HG03432 (cell line): ENCODE results near the gene ACTRT2.

Experiments
- ATAC-seq: cut with Tn5 transposase; IDR thresholded peaks from one replicate; pipeline ENCODE4 v1.9.1; 2021; ENCODE audit warnings: mild to moderate bottlenecking, moderate library complexity; ENCODE audit not compliant: unreplicated experiment

ACTRT2 gene

DNA sequence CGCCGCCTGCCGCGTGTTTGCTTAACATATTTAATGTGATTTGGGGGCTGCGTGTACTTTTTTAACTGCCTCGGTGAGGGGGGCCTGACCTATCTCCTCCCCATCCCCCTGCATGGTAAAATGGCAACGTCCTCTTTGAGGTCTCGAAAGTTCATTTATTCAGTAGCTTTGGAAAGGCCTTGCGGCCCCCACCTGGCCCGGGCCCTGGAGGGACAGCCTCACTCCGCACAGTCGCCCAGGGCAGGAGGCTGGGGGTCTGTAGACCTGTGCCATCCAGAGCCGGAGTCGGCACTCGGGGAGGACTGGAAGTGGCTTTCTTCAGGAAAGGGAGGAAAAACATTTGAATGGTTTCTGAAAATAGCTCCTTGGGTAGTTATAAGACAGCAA lies 38.0 kb upstream of the ACTRT2 start:
- ATAC-seq = no peak

DNA sequence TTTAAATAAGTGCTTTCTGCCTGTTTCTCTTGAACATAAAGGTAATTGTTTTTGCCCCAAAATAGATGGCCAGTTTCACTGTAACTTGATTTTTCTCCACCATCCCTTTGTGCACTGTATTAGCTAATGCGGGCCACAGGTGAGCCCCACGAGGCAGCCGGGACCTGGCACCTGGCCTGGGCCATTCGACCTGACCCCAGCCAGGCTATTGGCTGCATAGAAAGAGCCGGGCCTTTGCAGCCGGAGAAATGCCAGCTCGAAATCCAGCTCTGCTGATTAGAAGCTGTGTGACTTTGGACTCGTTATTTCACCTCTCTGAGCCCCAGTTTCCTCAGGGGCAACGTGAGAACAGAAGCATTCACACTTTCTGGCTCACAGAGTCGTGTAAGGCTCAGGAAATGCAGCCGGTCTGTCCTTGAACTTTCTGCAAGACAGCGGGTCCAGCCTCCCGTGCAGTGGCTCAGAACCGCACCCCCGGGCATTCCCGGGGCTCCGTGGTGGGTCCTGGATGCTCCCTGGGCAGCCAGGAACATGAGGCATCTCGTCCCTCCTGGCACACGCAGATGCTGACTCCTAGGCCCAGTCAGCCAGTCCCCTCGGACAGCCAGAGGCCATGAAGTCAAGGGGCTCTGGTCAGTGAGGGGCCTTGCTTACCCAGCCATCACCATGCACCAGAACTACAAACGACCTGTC lies 37.4 kb upstream of the ACTRT2 start:
- no peak for ATAC-seq

DNA sequence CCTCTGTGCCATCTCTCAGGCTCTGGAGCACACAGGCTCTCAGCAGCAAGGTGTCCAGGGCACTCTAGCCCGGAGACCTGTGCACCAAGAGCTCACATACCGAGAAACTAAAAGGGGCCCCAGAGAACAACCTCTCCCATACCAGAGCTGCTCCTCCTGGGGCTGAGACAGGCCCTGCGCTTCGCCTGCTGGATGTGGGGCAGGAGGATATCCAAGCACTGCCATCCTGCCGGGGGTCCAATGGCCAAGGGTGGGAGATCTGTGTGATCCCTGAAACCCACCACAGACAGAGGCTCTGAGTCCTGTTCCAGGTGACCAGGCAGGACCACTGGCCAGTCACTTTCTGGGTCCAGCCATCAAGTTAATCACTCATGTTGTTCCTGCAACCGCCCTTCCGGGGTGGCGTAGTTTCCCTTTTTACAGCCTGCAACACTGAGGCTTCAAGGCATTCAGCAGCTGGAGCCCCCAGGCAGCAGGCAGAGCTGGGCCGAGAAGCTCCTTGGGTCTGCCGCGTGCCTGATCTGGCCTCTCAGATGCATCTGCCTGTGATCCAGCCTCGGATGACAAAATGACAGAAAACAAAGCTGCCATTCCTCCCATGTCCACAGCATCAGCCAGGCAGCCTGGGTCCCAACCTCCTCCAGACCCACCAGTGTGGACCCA lies 36.7 kb upstream of the ACTRT2 start:
- no peak for ATAC-seq

DNA sequence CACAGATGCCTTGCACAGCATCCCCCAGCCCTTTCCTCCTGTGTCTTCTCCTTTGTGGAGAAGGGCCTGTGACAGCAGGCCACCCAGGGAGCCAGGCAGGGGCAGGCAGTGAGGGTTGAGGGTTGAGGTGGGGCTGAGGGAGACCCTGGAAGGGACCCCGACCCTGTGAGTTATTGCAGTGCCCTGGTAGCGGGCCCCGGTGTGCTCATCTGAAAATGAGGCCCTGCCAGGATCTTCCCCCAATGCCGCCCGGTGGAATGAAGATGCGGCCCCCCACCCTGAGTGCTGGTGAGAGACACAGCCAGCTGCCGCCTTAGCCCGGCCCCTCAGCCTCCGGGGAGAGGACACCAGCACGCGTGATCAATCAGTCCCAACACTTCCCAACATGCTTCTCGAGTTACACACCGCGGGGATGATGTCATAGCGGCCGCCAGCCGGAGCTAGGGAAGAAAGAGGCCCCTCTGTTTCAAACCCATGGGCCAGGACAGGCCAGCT lies 36.2 kb upstream of the ACTRT2 start:
- no peak for ATAC-seq

DNA sequence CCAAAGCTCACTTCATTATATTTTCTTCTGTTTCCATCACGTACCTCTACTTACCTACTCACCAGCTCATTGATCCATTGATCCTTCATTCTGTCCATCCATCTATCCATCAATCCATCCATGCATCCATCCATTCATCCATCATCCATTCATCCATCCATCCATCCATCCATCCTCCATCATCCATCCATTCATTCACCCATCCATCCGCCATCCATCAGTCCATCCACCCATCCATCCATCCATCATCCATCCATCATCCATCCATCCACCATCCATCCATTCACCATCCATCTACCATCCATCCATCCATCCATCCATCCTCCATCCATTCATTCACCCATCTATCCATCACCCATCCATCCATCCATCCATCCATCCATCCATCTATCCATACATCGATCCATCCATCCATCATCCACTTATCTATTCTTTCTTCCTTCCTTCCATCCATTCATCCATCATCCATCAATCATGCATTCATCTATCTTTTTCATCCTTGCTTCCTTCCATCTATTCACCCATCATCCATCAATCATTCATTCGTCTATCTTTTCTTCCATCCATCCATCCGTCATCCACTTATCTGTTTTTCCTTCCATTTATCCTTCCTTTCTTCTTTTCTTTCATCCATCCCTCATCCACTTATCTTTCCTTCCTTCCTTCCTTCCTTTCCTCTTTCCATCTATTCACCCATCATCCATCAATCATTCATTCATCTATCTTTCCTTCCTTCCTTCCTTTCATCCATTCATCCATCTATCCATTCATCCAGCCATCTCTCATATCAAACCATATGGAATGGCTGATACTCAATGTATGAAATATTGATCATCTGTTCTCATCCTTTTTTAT lies 35.3 kb upstream of the ACTRT2 start:
- no peak for ATAC-seq

DNA sequence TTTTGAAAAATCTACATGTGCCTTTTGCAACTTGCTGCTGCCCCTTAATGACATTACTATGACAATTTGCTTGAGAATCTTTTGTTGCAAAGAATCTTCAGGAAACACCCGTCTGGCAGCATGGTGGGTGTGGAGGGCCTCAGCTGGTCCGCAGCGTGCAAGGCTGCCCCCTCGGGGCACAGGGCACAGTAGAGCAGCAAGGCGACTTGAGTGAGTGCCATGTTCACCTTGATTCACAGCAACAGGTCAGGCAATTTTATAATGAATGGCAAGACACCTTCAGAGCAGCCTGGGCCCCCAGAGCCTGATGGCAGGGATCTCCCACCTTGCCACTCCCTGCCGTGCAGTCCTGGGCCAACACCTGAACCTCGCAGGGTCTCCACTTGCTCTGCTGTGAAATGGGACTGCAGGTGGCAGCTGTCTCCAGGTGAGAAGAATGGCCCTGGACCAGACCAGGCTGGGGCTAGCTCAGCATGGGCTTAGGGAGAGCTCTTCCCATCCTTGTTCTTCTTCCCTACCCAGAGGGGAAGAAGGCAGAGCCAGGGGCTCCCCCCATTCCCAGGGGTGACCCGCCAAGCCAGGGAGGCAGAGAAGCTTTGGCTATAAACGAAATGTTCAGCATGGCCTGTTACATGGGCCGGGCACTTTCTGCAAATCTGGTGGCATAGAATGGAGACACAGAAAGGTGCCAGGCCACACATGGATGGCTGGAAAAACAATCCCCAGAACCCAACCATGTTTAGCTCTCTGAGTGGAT lies 34.5 kb upstream of the ACTRT2 start:
- ATAC-seq = no peak

DNA sequence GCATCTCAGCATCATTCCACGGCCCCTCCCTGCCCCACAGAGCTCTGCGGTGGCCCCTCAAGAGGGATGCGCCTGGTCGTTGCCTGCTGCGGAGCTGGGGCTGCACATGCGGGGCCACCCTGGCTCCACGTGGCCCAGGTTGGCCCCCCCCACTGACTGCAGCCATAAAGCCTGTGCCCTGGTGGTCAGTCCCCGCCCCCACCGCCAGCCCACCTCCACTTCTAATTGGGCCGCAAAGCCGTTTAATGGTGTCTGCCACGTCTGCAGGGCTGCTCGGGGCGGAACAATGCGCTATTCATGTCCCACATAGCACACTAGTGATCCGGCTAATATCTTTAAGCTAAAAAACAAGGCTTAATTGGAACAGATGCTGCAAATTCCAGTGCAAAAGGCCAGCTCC lies 33.5 kb upstream of the ACTRT2 start:
- no peak for ATAC-seq

DNA sequence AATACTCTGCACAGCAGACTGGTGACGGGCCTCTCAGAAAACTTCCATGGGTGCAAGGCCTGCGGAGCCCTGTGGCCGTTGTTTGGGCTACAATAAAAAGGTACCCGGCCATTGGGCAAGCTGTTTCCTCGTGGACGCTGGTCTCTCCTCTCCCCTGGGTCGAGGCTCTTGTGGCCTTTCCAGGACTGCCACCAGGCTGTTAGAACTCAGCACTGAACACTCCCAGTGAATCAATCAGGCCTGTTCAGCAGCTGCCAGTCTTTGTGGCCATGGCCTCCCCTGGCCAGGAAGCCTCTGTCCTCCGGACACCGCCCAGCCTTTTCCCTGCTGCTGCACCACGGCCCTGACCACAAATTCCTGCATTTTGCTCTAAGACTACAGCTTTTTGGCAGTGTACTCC lies 33.0 kb upstream of the ACTRT2 start:
- no peak for ATAC-seq

DNA sequence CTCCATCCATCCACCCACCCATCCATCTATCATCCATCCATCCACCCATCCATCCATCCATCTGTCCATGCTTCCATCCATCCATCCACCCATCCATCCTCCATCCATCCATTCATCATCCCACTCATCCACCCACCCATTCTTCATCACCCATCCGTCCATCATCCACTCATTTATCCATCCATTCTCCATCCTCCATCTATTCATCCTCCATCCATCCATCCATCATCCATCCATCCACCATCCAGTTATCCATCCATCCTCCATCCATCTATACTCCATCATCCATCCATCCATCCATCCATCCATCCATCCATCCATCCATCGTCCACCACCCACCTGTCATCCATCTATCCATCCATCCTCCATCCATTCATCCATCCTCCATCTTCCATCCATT lies 32.1 kb upstream of the ACTRT2 start:
- ATAC-seq = no peak

DNA sequence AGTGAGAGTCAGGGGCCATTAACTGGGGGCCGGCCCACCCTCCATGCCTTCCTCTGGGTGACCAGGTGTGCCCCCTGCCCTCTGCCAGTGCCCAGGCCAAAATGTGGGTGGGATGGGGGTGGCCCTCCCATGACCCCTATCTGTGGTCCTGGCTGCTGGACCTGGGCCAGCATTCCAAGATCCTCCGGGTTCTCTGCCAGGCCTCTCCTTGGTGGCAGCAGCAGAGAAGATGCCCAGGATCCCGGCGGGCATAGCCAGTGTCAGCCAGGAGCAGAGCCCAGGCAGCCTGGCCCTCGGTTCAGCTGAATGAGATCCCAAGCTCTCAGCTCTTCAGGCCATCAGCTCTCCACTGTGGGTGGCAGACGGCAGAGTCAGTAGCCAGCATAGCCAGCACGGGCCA lies 31.3 kb upstream of the ACTRT2 start:
- no peak for ATAC-seq

DNA sequence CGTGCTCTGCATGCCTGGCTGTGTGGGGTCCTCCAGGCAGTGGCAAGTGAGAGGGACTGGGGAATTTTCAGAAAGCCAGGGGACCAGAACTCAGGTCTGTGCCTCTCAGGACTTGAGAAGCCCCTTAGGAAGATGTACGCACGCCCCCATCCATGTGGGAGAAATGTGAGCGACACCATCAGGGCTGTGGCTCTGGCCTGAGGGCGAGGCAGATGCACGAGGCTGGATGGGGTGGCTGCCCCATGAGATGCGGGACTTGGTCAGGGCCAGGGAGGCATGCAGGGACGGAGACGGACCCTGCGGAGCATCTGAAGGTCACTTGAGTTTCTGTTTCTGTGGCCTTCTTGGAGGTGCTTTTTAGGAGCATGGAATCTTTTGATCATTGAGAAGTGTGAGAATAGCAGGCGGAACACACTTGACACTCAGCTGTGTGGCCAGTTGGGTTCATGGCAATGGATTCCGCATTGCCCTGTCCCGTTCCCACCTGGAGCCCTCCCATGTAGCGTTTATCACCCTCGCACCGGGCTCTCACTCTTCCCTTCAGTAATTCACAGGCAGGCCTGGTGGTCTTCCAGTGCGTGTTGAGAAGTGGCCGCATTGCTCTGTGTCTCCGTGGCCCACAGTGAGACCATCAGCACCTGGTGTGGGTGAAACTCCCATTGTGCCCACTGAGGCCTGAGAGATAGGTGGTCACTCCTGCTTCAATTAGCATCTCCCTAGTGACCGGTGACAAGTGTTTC lies 30.7 kb upstream of the ACTRT2 start:
- ATAC-seq = no peak

DNA sequence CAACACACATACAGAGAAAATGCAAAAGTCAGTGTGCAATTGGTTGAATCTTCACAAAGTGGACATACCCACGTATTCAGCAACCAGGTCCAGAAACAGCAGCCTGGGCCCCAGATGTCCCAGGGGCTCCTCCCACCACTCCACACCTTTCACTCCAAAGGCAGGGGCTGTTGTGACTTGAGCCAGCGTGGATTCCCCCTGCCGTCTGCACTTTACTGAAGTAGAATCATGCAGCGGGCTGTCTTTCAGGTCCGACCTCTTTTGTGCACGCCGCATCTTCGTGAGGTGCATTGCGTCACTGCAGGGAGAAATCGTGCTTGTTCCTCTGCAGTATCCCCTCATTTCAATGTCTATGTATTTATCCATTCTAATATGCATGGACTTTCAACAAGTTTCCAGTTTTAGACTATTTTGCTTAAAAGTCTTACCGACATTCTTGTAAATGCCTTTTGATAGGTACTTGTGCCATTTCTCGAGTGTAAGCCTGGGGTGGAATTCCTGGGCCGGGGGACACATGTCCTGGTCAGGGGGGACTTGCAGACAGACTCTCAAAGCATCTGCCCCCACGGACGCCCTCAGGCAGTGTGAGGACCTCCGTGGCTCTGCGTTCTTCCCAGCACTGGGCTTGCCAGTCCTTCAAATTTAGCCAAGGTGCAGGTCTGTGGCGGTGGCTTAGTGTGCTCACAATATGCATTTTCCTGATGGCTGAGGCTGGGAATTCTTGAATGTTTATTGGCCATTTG lies 29.3 kb upstream of the ACTRT2 start:
- ATAC-seq = no peak

DNA sequence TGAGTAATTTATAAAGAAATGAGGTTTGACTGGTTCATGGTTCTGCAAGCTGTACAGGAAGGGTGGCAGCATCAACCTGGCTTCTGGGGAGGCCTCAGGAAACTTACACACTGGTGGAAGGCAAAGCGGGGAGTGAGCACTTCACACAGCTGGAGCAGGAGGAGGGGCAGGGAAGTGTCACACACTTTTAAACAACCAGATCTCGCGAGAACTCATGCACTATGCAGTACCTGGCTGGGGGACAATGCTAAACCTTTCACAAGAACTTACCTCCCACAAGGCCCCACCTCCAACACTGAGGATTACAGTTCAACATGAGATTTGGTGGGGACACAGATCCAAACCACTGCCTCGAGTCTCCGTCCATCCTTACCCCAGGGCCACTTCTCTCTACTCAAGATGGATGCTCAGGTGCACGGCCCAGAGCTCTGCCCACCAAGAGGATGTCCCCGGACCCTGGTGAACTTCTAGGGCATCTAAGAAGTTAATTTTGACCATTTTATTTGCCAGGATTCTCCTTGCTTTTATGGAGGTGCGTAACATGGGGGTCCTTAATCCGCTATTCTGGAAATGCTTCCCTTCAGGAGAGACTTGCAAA lies 22.7 kb upstream of the ACTRT2 start:
- no peak for ATAC-seq

DNA sequence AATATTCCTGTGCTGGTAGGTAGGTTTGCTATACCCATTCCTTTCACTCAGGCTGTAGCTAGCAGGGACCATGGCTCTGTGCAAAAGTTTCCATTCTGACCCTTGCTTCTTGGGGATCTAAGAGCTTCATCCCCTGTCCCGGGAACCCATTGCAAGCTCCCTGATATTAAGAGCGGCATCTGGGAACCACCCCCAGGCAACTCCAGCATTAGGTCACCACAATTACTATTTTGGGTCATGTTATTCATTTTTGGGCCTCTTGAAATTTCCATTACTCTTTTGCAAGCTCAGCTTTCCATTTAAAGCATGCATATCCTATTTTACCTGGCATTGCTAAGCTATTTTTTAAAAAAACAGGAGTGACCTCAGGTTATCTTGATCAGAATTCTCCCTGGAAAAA lies 22.1 kb upstream of the ACTRT2 start:
- ATAC-seq = no peak

DNA sequence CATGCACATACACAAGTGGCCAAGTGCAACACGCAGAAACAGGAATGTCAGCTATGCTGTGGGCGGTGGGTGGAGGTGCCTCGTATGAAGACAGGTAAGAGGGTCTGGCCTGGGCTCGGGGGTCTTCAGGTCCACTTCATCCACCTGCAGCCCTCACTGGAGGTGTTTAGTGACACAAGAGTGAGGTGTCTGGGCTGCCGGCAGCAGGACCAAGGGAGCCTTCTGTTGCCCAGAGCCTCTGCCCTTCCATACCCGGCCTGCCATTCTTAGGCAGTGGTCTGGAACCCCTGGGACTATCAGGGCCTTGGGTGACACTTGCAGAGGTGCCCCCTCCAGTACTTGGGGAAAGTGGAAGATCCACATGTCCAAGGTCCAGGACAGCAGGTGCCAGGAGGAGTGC lies 21.7 kb upstream of the ACTRT2 start:
- ATAC-seq = no peak

DNA sequence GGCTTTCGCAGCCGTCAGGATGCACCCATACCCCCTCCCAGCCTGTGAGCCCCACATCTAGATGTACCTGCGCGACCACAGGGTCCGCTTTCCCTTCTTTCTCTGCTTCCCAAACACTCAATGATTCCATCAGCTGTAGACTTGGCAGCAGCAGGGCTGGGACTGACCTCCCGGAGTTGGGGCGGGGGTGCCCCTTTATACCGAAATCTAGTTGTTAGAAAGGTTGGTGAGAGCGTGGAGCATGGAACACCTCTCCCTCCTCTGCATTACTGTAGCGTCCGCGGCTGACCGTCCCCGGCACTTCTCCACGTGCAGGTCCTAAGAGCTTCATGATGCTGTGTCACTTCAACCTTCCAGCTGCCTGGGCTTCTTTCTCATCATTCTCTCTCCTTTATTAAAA lies 21.1 kb upstream of the ACTRT2 start:
- no peak for ATAC-seq

DNA sequence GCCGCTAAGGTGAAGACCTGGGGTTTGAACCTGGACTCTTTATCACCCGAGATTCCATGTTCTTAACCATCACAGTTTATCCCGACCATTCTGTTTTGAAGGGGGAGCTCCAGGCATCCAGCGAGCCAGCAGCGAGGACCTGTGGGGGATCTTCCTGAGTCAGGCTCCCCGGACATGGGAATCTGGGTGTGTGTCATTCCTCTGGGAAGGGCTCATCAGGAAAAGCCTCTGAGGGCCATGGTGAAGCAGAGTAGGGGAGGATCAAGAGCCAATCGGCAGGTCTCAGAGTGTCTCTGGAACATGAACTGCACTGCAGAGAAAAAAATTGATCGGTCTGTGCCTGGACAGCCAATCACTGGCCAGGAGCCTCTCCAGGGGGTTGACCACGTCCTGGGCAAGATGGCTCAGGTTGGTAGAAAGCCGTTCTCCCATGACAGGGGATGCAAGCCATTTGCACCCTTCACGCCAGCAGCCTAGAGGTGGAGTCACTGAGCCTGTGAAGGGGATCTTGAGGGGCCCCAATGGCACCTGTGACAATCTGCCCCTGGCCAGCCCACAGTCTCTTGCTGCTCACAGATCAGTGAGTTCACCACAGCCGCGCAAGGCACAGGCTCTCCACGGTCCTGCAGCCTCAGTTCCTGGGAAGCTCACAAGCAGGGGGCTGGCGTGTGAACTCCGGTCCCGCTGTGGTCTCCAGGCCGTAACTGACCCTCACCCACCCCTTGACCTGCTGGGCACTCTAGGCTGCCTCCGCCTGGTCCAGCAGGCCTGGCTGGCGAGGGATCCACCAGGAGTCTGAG lies 20.4 kb upstream of the ACTRT2 start:
- no peak for ATAC-seq
